Brain microvascular endothelial cell (primary cell): ENCODE data around the gene CCDC43.

ENCODE experiments used
- DNase-seq: peaks from one replicate; pipeline ENCODE4 v3.0.0-alpha.2; 2020
- H3K27ac ChIP-seq: fragments of 250-450 bp; sonication (Bioruptor Pico); 2 replicates; pipeline ENCODE4 v1.5.1; 2020; ENCODE audit warnings: mild to moderate bottlenecking, moderate library complexity
- H3K27me3 ChIP-seq: fragments of 250-450 bp; sonication (Bioruptor Pico); replicated peaks from 2 replicates; pipeline ENCODE4 v1.5.1; 2020; ENCODE audit warnings: mild to moderate bottlenecking
- H3K36me3 ChIP-seq: fragments of 250-450 bp; sonication (Bioruptor Pico); replicated peaks from 2 replicates; pipeline ENCODE4 v1.5.1; 2020; ENCODE audit warnings: mild to moderate bottlenecking
- H3K4me3 ChIP-seq: 2 replicates; pipeline ENCODE4 v1.5.1; 2011; ENCODE audit warnings: low read depth, mild to moderate bottlenecking, control low read depth, low read length, moderate library complexity
- CTCF ChIP-seq: IDR thresholded peaks from 2 replicates; pipeline ENCODE4 v1.5.1; 2011; ENCODE audit warnings: low read depth, mild to moderate bottlenecking, moderate library complexity, low read length, control low read depth, inconsistent platforms; ENCODE audit errors: missing control alignments
- in situ Hi-C: cut with HindIII; loops from 2 replicates; pipeline ENCODE4 v1.10.0; 2017; ENCODE audit warnings: low sequenced_read_pairs, low pct_ligation_motif_present

CCDC43 gene

GRCh38 chr17:44648963-44649362 is 40.6 kb downstream of the CCDC43 start:
- no peak overlapping the region for H3K27ac ChIP-seq
- DNase-seq: no peak
- TF ChIP-seq CTCF: no peak
- H3K27me3 ChIP-seq: no peaks in the 10 kb centered on the region
- H3K36me3 ChIP-seq: no peaks in the 10 kb centered on the region
- in situ Hi-C loops: loop anchor here (25.0 kb wide), 1 partner anchor 112 kb away; no protein-coding TSS in a partner anchor
- no peak overlapping the region for H3K4me3 ChIP-seq

GRCh38 chr17:44647736-44648135 is 41.8 kb downstream of the CCDC43 start:
- in situ Hi-C loops: loop anchor here (25.0 kb wide), 1 partner anchor 110 kb away; no protein-coding TSS in a partner anchor
- DNase-seq: no peak
- H3K4me3 ChIP-seq: no peak overlapping the region
- TF ChIP-seq CTCF: no peak
- no peaks in the 10 kb centered on the region for H3K36me3 ChIP-seq
- H3K27ac ChIP-seq: no peak overlapping the region
- H3K27me3 ChIP-seq: no peaks in the 10 kb centered on the region

- no peak for DNase-seq
- no peak overlapping the region for H3K4me3 ChIP-seq
- H3K27me3 ChIP-seq: no peaks in the 10 kb centered on the region
- H3K27ac ChIP-seq: no peak overlapping the region
- in situ Hi-C loops: loop anchor here (25.0 kb wide), 1 partner anchor 109 kb away; no protein-coding TSS in a partner anchor
- no peaks in the 10 kb centered on the region for H3K36me3 ChIP-seq
- TF ChIP-seq CTCF: no peak
These were observed 43.3 kb downstream of the CCDC43 start for GRCh38 chr17:44646280-44646679.

- in situ Hi-C loops: loop anchor here (25.0 kb wide), 1 partner anchor 108 kb away; no protein-coding TSS in a partner anchor
- Histone ChIP-seq H3K27me3 (no peaks in the 10 kb centered on the region), H3K27ac (no peak overlapping the region), H3K36me3 (no peaks in the 10 kb centered on the region), H3K4me3 (no peak overlapping the region)
- DNase-seq: no peak
- no peak for TF ChIP-seq CTCF
These were observed 44.2 kb downstream of the CCDC43 start for GRCh38 chr17:44645341-44645740.

GRCh38 chr17:44642834-44643233 is 46.7 kb downstream of the CCDC43 start:
- in situ Hi-C loops: loop anchor here (25.0 kb wide), 1 partner anchor 106 kb away; no protein-coding TSS in a partner anchor
- no peak for DNase-seq
- TF ChIP-seq CTCF: no peak

GRCh38 chr17:44637066-44637465 is 52.5 kb downstream of the CCDC43 start:
- Histone ChIP-seq H3K4me3 (no peak overlapping the region), H3K27me3 (no peaks in the 10 kb centered on the region), H3K36me3 (no peaks in the 10 kb centered on the region), H3K27ac (no peak overlapping the region)
- TF ChIP-seq CTCF: no peak
- DNase-seq: no peak
- in situ Hi-C loops: loop anchor here (25.0 kb wide), 1 partner anchor 100 kb away; no protein-coding TSS in a partner anchor

More at GRCh38 chr17:44642834-44643233, 46.7 kb downstream of the CCDC43 start:
- Histone ChIP-seq H3K27ac (no peak overlapping the region), H3K36me3 (no peaks in the 10 kb centered on the region), H3K27me3 (no peaks in the 10 kb centered on the region), H3K4me3 (no peak overlapping the region)
